Stimulated activated CD4-positive, alpha-beta T cell treated with anti-CD3 and anti-CD28 coated beads, Interleukin-4, amount 100 ng/mL, for 4 hours (primary cell): ENCODE data around the gene CKAP5.

Experiments used
- DNase-seq, 2 experiments: peaks; one replicate each; pipeline ENCODE4 v3.0.0-alpha.2; 2020

The CKAP5 gene

GRCh38 chr11:46761807-46762206 lies 84.3 kb downstream of the CKAP5 start:
- DNase-seq: no peak

GRCh38 chr11:46760429-46761128 lies 85.5 kb downstream of the CKAP5 start:
- DNase-seq: no peak

DNA sequence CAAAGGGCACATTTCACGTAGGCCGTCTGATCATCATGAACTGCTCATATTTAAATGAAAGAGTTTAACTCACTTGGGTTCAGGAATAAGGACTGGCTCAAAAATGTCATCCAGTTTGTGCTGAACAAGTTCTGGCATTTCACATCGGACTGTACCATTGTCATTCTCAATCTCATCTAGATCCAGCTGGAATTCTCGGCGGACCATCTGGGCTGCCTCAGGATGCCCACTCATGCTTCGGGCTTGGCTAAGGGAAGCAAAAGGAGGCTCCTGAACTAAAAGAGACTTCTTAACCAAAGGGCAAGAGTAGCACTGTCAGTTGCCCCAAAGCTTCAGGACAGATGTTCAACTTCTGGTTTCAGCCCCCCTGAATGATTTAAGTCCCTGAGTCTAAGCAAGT lies 86.9 kb downstream of the CKAP5 start:
- DNase-seq: no peak

DNA sequence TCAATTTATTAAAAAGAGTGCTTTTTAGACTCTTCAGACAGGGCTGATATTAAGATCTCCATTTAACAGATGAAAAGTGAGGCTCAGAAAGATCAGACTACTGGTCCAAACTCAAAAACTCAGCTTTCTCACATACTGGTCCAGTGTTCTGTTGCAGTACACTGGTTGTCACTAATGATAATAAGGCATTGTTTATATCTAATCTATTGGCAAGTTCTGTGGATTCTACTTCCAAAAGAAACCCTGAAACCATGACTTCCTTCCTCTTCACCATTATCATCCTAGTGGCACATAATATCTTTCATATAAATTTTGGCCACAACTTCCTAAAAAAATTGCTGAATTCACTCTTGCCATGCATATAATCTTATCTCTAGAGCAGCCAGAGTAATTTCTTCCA lies 90.1 kb downstream of the CKAP5 start:
- no peak for DNase-seq

GRCh38 chr11:46747150-46747549 lies 98.9 kb downstream of the CKAP5 start:
- DNase-seq: no peak

GRCh38 chr11:46745995-46746394 lies 100.1 kb downstream of the CKAP5 start:
- DNase-seq: no peak

- no peak for DNase-seq
Measured at GRCh38 chr11:46745328-46745727, 100.8 kb downstream of the CKAP5 start.

DNA sequence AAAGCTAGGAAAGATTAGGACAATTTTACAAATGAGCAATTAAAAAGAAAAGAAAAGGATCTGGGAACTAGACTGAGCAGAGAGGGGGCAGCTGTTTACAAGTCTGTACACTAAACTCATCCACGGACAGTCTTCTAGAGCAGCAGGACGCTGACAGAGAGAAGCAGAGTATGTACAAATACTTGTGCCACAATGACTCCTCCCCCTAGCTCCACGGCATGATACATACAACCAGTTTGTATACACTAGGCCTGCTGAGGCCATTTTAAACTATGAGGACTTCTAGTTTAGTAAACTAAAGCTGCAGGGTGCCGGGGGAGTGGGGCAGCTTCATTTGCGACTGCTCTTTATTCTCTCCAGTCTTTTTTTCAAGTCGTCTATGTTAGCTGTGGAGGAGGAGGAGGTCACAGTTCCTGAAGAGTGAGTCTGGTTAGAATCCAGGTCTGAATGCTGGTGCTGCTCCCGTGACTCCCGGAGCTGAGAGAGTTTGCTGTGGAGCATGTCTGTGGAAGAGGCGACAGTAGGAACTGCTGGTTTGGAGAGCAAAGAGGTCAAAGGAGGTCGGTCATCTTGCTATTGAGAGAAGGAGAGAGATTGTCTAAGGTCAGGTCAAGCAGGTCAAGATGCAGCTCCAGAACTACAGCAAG lies 102.3 kb downstream of the CKAP5 start:
- no peak for DNase-seq

GRCh38 chr11:46743043-46743442 lies 103.0 kb downstream of the CKAP5 start:
- DNase-seq: no peak

DNA sequence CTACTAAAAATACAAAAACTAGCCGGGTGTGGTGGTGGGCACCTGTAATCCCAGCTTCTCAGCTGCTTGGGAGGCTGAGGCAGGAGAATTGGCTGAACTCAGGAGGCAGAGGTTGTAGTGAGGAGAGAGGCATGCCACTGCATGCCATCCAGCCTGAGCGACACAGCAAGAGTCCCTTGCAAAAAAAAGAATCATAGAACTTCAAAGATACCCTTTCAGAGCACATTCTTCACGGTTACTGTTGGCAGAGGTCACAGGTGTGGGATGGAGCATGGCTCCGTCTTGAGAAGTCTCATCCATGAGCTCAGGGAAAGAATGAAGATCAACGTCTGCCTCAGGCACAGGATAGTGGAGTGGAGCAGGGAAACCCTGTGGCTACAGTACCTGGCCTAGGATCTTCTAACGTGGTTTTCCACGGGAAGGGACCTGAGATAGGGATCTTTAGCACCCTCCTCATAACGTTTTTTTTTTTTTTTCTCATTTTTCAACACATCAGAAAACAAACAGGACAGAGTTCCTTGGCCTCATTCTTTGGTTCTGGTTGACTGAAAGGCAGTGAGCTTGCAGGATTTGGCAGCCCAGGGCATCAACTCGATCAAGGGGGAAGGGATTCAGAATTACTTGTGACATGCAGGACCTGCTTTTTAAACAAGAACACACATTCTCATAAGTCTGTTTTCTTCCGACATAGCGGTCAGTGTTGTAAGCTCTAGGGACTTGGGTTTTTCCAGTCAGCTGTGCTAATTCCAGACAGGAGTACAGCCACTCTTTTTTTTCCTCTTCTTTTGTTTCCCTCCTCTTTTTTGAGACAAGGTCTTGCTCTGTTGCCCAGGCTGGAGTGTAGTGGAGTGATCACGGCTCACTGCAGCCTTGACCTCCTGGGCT lies 104.2 kb downstream of the CKAP5 start:
- no peak for DNase-seq

DNA sequence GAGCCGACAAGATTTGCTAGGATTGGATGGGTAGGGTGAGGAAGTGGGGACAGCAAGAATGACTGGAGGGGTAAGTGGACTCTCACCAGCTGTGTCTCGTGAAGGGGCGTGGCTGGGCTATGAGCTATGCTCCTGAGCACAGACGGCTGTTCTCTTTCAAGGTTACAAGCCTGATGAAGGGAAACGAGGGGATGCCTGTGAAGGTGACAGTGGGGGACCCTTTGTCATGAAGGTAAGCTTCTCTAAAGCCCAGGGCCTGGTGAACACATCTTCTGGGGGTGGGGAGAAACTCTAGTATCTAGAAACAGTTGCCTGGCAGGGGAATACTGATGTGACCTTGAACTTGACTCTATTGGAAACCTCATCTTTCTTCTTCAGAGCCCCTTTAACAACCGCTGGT lies 107.2 kb downstream of the CKAP5 start:
- DNase-seq: no peak

- no peak for DNase-seq
Measured at GRCh38 chr11:46737699-46738098, 108.4 kb downstream of the CKAP5 start.

- DNase-seq: no peak
Measured at GRCh38 chr11:46736615-46737014, 109.5 kb downstream of the CKAP5 start.

GRCh38 chr11:46736146-46736545 lies 109.9 kb downstream of the CKAP5 start:
- no peak for DNase-seq

- DNase-seq: no peak
Measured at GRCh38 chr11:46733234-46733633, 112.8 kb downstream of the CKAP5 start.

GRCh38 chr11:46731545-46731944 lies 114.5 kb downstream of the CKAP5 start:
- no peak for DNase-seq

DNA sequence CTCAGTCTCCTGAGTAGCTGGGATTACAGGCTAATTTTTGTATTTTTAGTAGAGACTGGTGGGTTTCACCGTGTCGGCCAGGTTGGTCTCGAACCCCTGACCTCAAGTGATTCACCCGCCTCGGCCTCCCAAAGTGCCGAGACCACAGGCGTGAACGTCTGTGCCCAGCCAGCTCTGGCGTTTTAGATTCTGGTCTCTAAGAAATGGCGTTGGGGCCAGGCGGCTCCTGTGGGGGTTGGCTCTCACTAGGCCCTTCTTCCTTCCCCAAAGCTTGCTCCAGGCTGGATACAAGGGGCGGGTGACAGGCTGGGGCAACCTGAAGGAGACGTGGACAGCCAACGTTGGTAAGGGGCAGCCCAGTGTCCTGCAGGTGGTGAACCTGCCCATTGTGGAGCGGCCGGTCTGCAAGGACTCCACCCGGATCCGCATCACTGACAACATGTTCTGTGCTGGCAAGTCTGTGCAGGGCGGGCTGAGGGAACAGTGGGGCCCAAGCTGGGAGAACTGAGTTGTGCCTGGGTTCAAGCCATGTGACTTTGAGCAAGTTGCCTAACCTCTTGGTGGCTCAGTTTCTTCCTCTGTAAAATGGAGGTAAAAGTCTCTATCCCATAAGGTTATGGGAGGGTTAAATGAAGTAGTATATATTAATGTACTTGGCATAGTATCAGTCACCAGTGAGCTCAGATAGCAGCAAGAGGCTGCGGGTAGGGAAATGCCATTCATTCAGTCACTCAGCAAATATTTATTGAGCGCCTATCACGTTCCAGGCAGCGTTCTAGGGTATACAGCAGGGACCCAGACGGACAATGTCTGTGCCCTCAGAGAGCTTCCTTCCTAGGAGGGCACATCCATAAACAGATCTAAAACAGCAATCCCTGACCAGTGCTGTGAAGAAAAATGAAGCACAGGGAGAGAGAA lies 116.7 kb downstream of the CKAP5 start:
- DNase-seq: no peak

DNA sequence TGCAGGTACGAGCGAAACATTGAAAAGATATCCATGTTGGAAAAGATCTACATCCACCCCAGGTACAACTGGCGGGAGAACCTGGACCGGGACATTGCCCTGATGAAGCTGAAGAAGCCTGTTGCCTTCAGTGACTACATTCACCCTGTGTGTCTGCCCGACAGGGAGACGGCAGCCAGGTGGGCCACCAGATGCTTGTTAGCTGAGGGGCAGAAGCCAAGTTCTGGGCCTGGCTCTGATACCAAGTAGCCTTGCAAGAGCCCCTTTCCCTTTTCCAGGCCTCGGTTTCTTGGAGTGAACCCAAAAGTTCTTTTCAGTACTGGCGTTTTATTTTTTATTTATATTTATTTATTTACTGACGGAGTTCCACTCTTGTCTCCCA lies 117.4 kb downstream of the CKAP5 start:
- no peak for DNase-seq

- DNase-seq: no peak
Measured at GRCh38 chr11:46727952-46728658, 118.0 kb downstream of the CKAP5 start.

GRCh38 chr11:46726206-46726862 lies 119.7 kb downstream of the CKAP5 start:
- no peak for DNase-seq
